HEK293 (cell line): Measurements from ENCODE around the gene TMEM259.
A peak's percentile ranks its signal among the peaks of the same experiment; 100 is the strongest.

Experiments used
- BCL11A ChIP-seq: fragments of 450-650 bp; formaldehyde crosslinking; IDR thresholded peaks from 2 replicates; pipeline ENCODE4 v1.5.1; 2016; ENCODE audit warnings: low read depth, missing biosample characterization, missing genetic modification characterization
- IKZF3 ChIP-seq: fragments of 450-650 bp; IDR thresholded peaks from 2 replicates; pipeline ENCODE4 v1.5.0; 2018; ENCODE audit warnings: missing biosample characterization, mild to moderate bottlenecking, missing genetic modification characterization, moderate library complexity
- KLF1 ChIP-seq: fragments of 450-650 bp; formaldehyde crosslinking; IDR thresholded peaks from 2 replicates; pipeline ENCODE4 v1.5.1; 2016; ENCODE audit warnings: missing biosample characterization, missing genetic modification characterization
- KLF7 ChIP-seq: fragments of 450-650 bp; formaldehyde crosslinking; IDR thresholded peaks from 2 replicates; pipeline ENCODE4 v1.5.1; 2016; ENCODE audit warnings: missing biosample characterization, missing genetic modification characterization, borderline replicate concordance
- WT1 ChIP-seq: fragments of 450-650 bp; formaldehyde crosslinking; IDR thresholded peaks from 2 replicates; pipeline ENCODE4 v1.5.1; 2016; ENCODE audit warnings: missing biosample characterization, missing genetic modification characterization
- ZBTB17 ChIP-seq: fragments of 450-650 bp; formaldehyde crosslinking; IDR thresholded peaks from 2 replicates; pipeline ENCODE4 v1.5.1; 2016; ENCODE audit warnings: missing biosample characterization, missing genetic modification characterization
- ZBTB20 ChIP-seq: fragments of 450-650 bp; formaldehyde crosslinking; IDR thresholded peaks from 2 replicates; pipeline ENCODE4 v1.5.1; 2016; ENCODE audit warnings: missing biosample characterization, missing genetic modification characterization
- ZFP37 ChIP-seq: fragments of 450-650 bp; formaldehyde crosslinking; IDR thresholded peaks from 2 replicates; pipeline ENCODE4 v1.5.1; 2016; ENCODE audit warnings: missing biosample characterization, missing genetic modification characterization
- ZFP41 ChIP-seq: fragments of 450-650 bp; formaldehyde crosslinking; IDR thresholded peaks from 2 replicates; pipeline ENCODE4 v1.5.1; 2016; ENCODE audit warnings: missing biosample characterization, missing genetic modification characterization, borderline replicate concordance
- ZFP69B ChIP-seq: fragments of 450-650 bp; formaldehyde crosslinking; IDR thresholded peaks from 2 replicates; pipeline ENCODE4 v1.5.1; 2016; ENCODE audit warnings: missing biosample characterization, missing genetic modification characterization
- ZNF10 ChIP-seq: fragments of 450-650 bp; formaldehyde crosslinking; IDR thresholded peaks from 2 replicates; pipeline ENCODE4 v1.5.1; 2017; ENCODE audit warnings: missing biosample characterization, missing genetic modification characterization
- ZNF223 ChIP-seq: fragments of 450-650 bp; formaldehyde crosslinking; IDR thresholded peaks from 2 replicates; pipeline ENCODE4 v1.5.1; 2016; ENCODE audit warnings: missing biosample characterization, missing genetic modification characterization
- ZNF335 ChIP-seq: fragments of 450-650 bp; formaldehyde crosslinking; conservative IDR thresholded peaks from 2 replicates; pipeline ENCODE4 v1.5.1; 2016; ENCODE audit warnings: missing biosample characterization, missing genetic modification characterization
- ZNF660 ChIP-seq: fragments of 450-650 bp; IDR thresholded peaks from 2 replicates; pipeline ENCODE4 v1.5.1; 2018; ENCODE audit warnings: missing biosample characterization, mild to moderate bottlenecking, missing genetic modification characterization
- ZNF701 ChIP-seq: fragments of 450-650 bp; formaldehyde crosslinking; IDR thresholded peaks from 2 replicates; pipeline ENCODE4 v1.5.1; 2016; ENCODE audit warnings: missing biosample characterization, missing genetic modification characterization
- ZNF76 ChIP-seq: fragments of 450-650 bp; formaldehyde crosslinking; IDR thresholded peaks from 2 replicates; pipeline ENCODE4; 2016; ENCODE audit warnings: low read depth, missing biosample characterization, missing genetic modification characterization, borderline replicate concordance
- ZNF791 ChIP-seq: fragments of 450-650 bp; formaldehyde crosslinking; IDR thresholded peaks from 2 replicates; pipeline ENCODE4 v1.5.1; 2016; ENCODE audit warnings: missing biosample characterization, missing genetic modification characterization
- ZXDB ChIP-seq: fragments of 450-650 bp; formaldehyde crosslinking; IDR thresholded peaks from 2 replicates; pipeline ENCODE4 v1.5.1; 2016; ENCODE audit warnings: missing biosample characterization, missing genetic modification characterization
- TF ChIP-seq, protein P1 (sequence below): fragments of 450-650 bp; formaldehyde crosslinking; conservative IDR thresholded peaks from 2 replicates; pipeline ENCODE4 v1.5.1; 2016; ENCODE audit warnings: low read depth, missing biosample characterization, missing genetic modification characterization
- TF ChIP-seq, protein P2 (sequence below): fragments of 450-650 bp; IDR thresholded peaks from 2 replicates; pipeline ENCODE4 v1.5.1; 2018; ENCODE audit warnings: missing biosample characterization, mild to moderate bottlenecking, missing genetic modification characterization
- TF ChIP-seq, protein P3 (sequence below): fragments of 450-650 bp; formaldehyde crosslinking; IDR thresholded peaks from 2 replicates; pipeline ENCODE4 v1.5.1; 2016; ENCODE audit warnings: missing biosample characterization, missing genetic modification characterization
- TF ChIP-seq, protein P4 (sequence below): fragments of 450-650 bp; formaldehyde crosslinking; optimal IDR thresholded peaks from 2 replicates; pipeline ENCODE3; 2016; ENCODE audit warnings: missing biosample characterization, mild to moderate bottlenecking, missing genetic modification characterization

Gene TMEM259

DNA sequence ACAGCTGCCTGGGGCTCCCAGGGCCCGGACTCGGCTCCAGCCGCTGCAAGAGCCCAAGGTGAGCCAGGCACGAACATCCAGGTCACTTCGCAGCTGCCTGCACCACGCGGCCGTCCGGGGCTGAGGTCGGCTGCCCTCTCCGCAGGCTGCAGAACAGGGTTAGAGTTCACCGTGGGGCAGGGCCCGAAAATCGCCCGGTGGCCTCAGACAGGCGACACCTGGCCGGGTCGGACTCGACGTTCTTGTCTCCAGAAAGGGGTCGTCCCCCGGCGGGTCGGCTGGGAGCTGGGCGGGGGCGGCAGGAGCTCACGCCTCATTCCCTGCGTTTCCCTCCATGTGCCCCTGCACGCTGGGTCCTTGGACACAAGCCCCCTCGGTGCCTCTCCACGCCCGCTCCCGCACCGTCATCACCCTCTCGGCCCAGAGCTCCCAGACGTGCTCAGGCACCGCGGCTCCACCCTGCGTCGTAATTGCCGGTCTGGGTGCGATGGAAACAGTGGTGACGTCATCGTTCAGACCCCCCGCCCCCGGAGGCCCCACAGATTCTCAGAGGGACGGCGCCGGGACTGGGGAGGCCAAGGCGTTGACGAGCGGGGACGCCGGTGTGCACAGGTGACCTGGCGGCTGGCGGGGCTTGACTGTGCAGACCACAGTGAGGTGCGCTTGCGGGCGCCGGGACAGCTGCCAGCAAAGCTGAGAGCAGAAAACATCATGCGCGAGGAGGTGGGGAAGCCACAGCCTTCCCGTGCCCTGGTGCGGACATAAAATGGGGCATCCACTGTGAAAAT lies 24.7 kb downstream of the TMEM259 start (continued):
- TF ChIP-seq, protein P1, sequence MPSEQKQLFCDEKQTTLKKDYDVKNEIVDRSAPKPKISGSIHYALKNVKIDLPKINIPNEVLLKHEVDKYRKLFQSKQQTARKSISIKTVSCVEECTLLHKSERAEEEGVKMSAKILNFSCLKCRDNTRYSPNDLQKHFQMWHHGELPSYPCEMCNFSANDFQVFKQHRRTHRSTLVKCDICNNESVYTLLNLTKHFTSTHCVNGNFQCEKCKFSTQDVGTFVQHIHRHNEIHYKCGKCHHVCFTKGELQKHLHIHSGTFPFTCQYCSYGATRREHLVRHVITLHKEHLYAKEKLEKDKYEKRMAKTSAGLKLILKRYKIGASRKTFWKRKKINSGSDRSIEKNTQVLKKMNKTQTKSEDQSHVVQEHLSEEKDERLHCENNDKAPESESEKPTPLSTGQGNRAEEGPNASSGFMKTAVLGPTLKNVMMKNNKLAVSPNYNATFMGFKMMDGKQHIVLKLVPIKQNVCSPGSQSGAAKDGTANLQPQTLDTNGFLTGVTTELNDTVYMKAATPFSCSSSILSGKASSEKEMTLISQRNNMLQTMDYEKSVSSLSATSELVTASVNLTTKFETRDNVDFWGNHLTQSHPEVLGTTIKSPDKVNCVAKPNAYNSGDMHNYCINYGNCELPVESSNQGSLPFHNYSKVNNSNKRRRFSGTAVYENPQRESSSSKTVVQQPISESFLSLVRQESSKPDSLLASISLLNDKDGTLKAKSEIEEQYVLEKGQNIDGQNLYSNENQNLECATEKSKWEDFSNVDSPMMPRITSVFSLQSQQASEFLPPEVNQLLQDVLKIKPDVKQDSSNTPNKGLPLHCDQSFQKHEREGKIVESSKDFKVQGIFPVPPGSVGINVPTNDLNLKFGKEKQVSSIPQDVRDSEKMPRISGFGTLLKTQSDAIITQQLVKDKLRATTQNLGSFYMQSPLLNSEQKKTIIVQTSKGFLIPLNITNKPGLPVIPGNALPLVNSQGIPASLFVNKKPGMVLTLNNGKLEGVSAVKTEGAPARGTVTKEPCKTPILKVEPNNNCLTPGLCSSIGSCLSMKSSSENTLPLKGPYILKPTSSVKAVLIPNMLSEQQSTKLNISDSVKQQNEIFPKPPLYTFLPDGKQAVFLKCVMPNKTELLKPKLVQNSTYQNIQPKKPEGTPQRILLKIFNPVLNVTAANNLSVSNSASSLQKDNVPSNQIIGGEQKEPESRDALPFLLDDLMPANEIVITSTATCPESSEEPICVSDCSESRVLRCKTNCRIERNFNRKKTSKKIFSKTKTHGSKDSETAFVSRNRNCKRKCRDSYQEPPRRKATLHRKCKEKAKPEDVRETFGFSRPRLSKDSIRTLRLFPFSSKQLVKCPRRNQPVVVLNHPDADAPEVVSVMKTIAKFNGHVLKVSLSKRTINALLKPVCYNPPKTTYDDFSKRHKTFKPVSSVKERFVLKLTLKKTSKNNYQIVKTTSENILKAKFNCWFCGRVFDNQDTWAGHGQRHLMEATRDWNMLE (tag by site-specific recombination), result no peak
- TF ChIP-seq KLF7 (tag by site-specific recombination) (peak; percentile 57; the same call in 1 of the 2 replicates), ZNF76 (tag by site-specific recombination) (peak; percentile 81), IKZF3 (peak; percentile 60; the same call in 1 of the 2 replicates), ZNF791 (no peak), KLF1 (tag by site-specific recombination) (peak; percentile 96), ZNF10 (tag by site-specific recombination) (peak; percentile 59), WT1 (tag by site-specific recombination) (peak; percentile 73), ZFP69B (tag by site-specific recombination) (peak; percentile 93), ZFP37 (peak; percentile 91), ZXDB (tag by site-specific recombination) (peak; percentile 84), ZNF701 (tag by site-specific recombination) (0 out of 2 replicates have a peak, but pooled peaks have one; percentile 47), ZNF335 (peak; percentile 97), ZNF223 (tag by site-specific recombination) (peak; percentile 92), ZBTB20 (tag by site-specific recombination) (peak; percentile 57; the same call in 1 of the 2 replicates), ZBTB17 (peak; percentile 94), ZFP41 (tag by site-specific recombination) (no peak), BCL11A (peak; percentile 94), ZNF660 (tag by site-specific recombination) (peak; percentile 92)
- TF ChIP-seq, protein P2, sequence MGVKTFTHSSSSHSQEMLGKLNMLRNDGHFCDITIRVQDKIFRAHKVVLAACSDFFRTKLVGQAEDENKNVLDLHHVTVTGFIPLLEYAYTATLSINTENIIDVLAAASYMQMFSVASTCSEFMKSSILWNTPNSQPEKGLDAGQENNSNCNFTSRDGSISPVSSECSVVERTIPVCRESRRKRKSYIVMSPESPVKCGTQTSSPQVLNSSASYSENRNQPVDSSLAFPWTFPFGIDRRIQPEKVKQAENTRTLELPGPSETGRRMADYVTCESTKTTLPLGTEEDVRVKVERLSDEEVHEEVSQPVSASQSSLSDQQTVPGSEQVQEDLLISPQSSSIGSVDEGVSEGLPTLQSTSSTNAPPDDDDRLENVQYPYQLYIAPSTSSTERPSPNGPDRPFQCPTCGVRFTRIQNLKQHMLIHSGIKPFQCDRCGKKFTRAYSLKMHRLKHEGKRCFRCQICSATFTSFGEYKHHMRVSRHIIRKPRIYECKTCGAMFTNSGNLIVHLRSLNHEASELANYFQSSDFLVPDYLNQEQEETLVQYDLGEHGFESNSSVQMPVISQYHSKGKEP (tag by site-specific recombination), result no peak
- TF ChIP-seq, protein P3, sequence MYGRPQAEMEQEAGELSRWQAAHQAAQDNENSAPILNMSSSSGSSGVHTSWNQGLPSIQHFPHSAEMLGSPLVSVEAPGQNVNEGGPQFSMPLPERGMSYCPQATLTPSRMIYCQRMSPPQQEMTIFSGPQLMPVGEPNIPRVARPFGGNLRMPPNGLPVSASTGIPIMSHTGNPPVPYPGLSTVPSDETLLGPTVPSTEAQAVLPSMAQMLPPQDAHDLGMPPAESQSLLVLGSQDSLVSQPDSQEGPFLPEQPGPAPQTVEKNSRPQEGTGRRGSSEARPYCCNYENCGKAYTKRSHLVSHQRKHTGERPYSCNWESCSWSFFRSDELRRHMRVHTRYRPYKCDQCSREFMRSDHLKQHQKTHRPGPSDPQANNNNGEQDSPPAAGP (tag by site-specific recombination), result peak; percentile 100
- TF ChIP-seq, protein P4, sequence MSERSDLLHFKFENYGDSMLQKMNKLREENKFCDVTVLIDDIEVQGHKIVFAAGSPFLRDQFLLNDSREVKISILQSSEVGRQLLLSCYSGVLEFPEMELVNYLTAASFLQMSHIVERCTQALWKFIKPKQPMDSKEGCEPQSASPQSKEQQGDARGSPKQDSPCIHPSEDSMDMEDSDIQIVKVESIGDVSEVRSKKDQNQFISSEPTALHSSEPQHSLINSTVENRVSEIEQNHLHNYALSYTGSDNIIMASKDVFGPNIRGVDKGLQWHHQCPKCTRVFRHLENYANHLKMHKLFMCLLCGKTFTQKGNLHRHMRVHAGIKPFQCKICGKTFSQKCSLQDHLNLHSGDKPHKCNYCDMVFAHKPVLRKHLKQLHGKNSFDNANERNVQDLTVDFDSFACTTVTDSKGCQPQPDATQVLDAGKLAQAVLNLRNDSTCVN (tag by site-specific recombination), result peak; percentile 83
